ENCODE measurements around the gene LRRC23.

Gene LRRC23

GRCh38 chr12:6947615-6948014 is 43.0 kb downstream of the LRRC23 start:
- no peak overlapping the region for H2AFZ ChIP-seq (ENCODE audit: insufficient read depth, low read length, poor library complexity)
- H3K36me3 ChIP-seq (ENCODE audit: control insufficient read depth in 1 of 2, insufficient read depth in 2 of 2, low read length in 2 of 2): no peaks in the 10 kb centered on the region
- no peak overlapping the region for H2BK5ac ChIP-seq (ENCODE audit: low read depth, low read length, poor library complexity)
- no peak overlapping the region for H3K9ac ChIP-seq (ENCODE audit: low read length)
- H3K4ac ChIP-seq (ENCODE audit: low read depth, low read length): no peak overlapping the region
- peaks cover 15 to 19% of the 10 kb centered on the region in 2 experiments for H3K4me1 ChIP-seq (ENCODE audit: control insufficient read depth in 1 of 2, insufficient read depth in 2 of 2, low read length in 2 of 2)
- H3K23ac ChIP-seq (ENCODE audit: low read length): no peak overlapping the region
- no peaks in the 10 kb centered on the region for H3K9me3 ChIP-seq (ENCODE audit: insufficient read depth, low read depth, low read length)
- H2BK12ac ChIP-seq (ENCODE audit: low read length): no peak overlapping the region
- H2AK5ac ChIP-seq (ENCODE audit: low read length): no peak overlapping the region
- no peak overlapping the region for H2BK120ac ChIP-seq (ENCODE audit: insufficient read depth, low read length, poor library complexity)
- no peak overlapping the region for H3K18ac ChIP-seq (ENCODE audit: low read length)
- H3K79me1 ChIP-seq (ENCODE audit: low read length): peaks cover 15% of the 10 kb centered on the region
- H3K27me3 ChIP-seq (ENCODE audit: insufficient read depth, low read length): no peaks in the 10 kb centered on the region
- no peak overlapping the region for H3K14ac ChIP-seq (ENCODE audit: low read length)
- no peak overlapping the region for H3K4me3 ChIP-seq (ENCODE audit: low read depth, low read length)
- H4K8ac ChIP-seq (ENCODE audit: low read depth, low read length): no peak overlapping the region
- H3K4me2 ChIP-seq (ENCODE audit: low read length): no peak overlapping the region
- no peak overlapping the region for H3K27ac ChIP-seq (ENCODE audit: low read depth, low read length)
- DNase-seq: no peak
- peaks cover 2% of the 10 kb centered on the region for H3K79me2 ChIP-seq (ENCODE audit: control insufficient read depth, insufficient read depth, low read length, poor library complexity)
- no CpG with 5 or more reads among the region's 8 CpGs for WGBS (ENCODE audit: extremely low coverage, insufficient coverage, insufficient read length)
- H4K91ac ChIP-seq (ENCODE audit: low read depth, low read length): no peak overlapping the region
- H4K12ac ChIP-seq (ENCODE audit: low read depth, low read length): no peak overlapping the region

- H3K9me3 ChIP-seq (ENCODE audit: insufficient read depth, low read depth, low read length): no peaks in the 10 kb centered on the region
- no peak overlapping the region for H2AK5ac ChIP-seq (ENCODE audit: low read length)
- no peak overlapping the region for H3K27ac ChIP-seq (ENCODE audit: low read depth, low read length)
- H4K8ac ChIP-seq (ENCODE audit: low read depth, low read length): no peak overlapping the region
- H3K79me2 ChIP-seq (ENCODE audit: control insufficient read depth, insufficient read depth, low read length, poor library complexity): peaks cover 2% of the 10 kb centered on the region
- no peak overlapping the region for H2AFZ ChIP-seq (ENCODE audit: insufficient read depth, low read length, poor library complexity)
- no peak overlapping the region for H2BK120ac ChIP-seq (ENCODE audit: insufficient read depth, low read length, poor library complexity)
- no peak overlapping the region for H2BK5ac ChIP-seq (ENCODE audit: low read depth, low read length, poor library complexity)
- no peaks in the 10 kb centered on the region for H3K36me3 ChIP-seq (ENCODE audit: control insufficient read depth in 1 of 2, insufficient read depth in 2 of 2, low read length in 2 of 2)
- H3K4me2 ChIP-seq (ENCODE audit: low read length): no peak overlapping the region
- H3K4me1 ChIP-seq (ENCODE audit: control insufficient read depth in 1 of 2, insufficient read depth in 2 of 2, low read length in 2 of 2): peaks cover 15 to 19% of the 10 kb centered on the region in 2 experiments
- H3K79me1 ChIP-seq (ENCODE audit: low read length): peaks cover 14% of the 10 kb centered on the region
- no peak overlapping the region for H3K18ac ChIP-seq (ENCODE audit: low read length)
- H4K12ac ChIP-seq (ENCODE audit: low read depth, low read length): no peak overlapping the region
- no peak overlapping the region for H3K4ac ChIP-seq (ENCODE audit: low read depth, low read length)
- H3K14ac ChIP-seq (ENCODE audit: low read length): no peak overlapping the region
- no peak overlapping the region for H2BK12ac ChIP-seq (ENCODE audit: low read length)
- H3K23ac ChIP-seq (ENCODE audit: low read length): no peak overlapping the region
- H4K91ac ChIP-seq (ENCODE audit: low read depth, low read length): no peak overlapping the region
- no CpG with 5 or more reads among the region's 15 CpGs for WGBS (ENCODE audit: extremely low coverage, insufficient coverage, insufficient read length)
- no peaks in the 10 kb centered on the region for H3K27me3 ChIP-seq (ENCODE audit: insufficient read depth, low read length)
- no peak for DNase-seq
- H3K9ac ChIP-seq (ENCODE audit: low read length): no peak overlapping the region
- H3K4me3 ChIP-seq (ENCODE audit: low read depth, low read length): no peak overlapping the region
These were observed 44.4 kb downstream of the LRRC23 start for GRCh38 chr12:6948873-6949594.

GRCh38 chr12:6950401-6950801 is 45.8 kb downstream of the LRRC23 start:
- Histone ChIP-seq H3K4me2 (ENCODE audit: low read length) (no peak overlapping the region), H3K27me3 (ENCODE audit: insufficient read depth, low read length) (no peaks in the 10 kb centered on the region), H2BK5ac (ENCODE audit: low read depth, low read length, poor library complexity) (no peak overlapping the region), H3K27ac (ENCODE audit: low read depth, low read length) (no peak overlapping the region), H3K9ac (ENCODE audit: low read length) (no peak overlapping the region), H3K18ac (ENCODE audit: low read length) (no peak overlapping the region), H3K9me3 (ENCODE audit: insufficient read depth, low read depth, low read length) (no peaks in the 10 kb centered on the region), H3K79me2 (ENCODE audit: control insufficient read depth, insufficient read depth, low read length, poor library complexity) (no peaks in the 10 kb centered on the region), H3K14ac (ENCODE audit: low read length) (no peak overlapping the region), H3K36me3 (ENCODE audit: control insufficient read depth in 1 of 2, insufficient read depth in 2 of 2, low read length in 2 of 2) (no peaks in the 10 kb centered on the region), H2AK5ac (ENCODE audit: low read length) (no peak overlapping the region), H3K4me1 (ENCODE audit: control insufficient read depth in 1 of 2, insufficient read depth in 2 of 2, low read length in 2 of 2) (peaks cover 13 to 17% of the 10 kb centered on the region in 2 experiments), H3K4me3 (ENCODE audit: low read depth, low read length) (no peak overlapping the region), H2AFZ (ENCODE audit: insufficient read depth, low read length, poor library complexity) (no peak overlapping the region), H3K23ac (ENCODE audit: low read length) (no peak overlapping the region), H4K12ac (ENCODE audit: low read depth, low read length) (no peak overlapping the region), H4K91ac (ENCODE audit: low read depth, low read length) (no peak overlapping the region), H2BK12ac (ENCODE audit: low read length) (no peak overlapping the region), H3K4ac (ENCODE audit: low read depth, low read length) (no peak overlapping the region), H2BK120ac (ENCODE audit: insufficient read depth, low read length, poor library complexity) (no peak overlapping the region), H3K79me1 (ENCODE audit: low read length) (peaks cover 10% of the 10 kb centered on the region), H4K8ac (ENCODE audit: low read depth, low read length) (no peak overlapping the region)
- WGBS (ENCODE audit: extremely low coverage, insufficient coverage, insufficient read length): no CpG with 5 or more reads among the region's 1 CpG
- peak in 1 of 2 donors; percentile 28 for DNase-seq

- no CpG with 5 or more reads among the region's 25 CpGs for WGBS (ENCODE audit: extremely low coverage, insufficient coverage, insufficient read length)
- Histone ChIP-seq H3K27me3 (ENCODE audit: insufficient read depth, low read length) (no peaks in the 10 kb centered on the region), H2BK5ac (ENCODE audit: low read depth, low read length, poor library complexity) (no peak within 1 kb of the TSS), H3K14ac (ENCODE audit: low read length) (no peak within 1 kb of the TSS), H2BK120ac (ENCODE audit: insufficient read depth, low read length, poor library complexity) (no peak within 1 kb of the TSS), H3K23ac (ENCODE audit: low read length) (no peak within 1 kb of the TSS), H3K4ac (ENCODE audit: low read depth, low read length) (no peak within 1 kb of the TSS), H2AK5ac (ENCODE audit: low read length) (peak within 1 kb of the TSS; percentile 2), H3K79me1 (ENCODE audit: low read length) (peaks cover 6% of the 10 kb centered on the region), H4K12ac (ENCODE audit: low read depth, low read length) (no peak within 1 kb of the TSS), H3K79me2 (ENCODE audit: control insufficient read depth, insufficient read depth, low read length, poor library complexity) (no peaks in the 10 kb centered on the region), H3K4me3 (ENCODE audit: low read depth, low read length) (no peak within 1 kb of the TSS), H2AFZ (ENCODE audit: insufficient read depth, low read length, poor library complexity) (no peak within 1 kb of the TSS), H3K4me2 (ENCODE audit: low read length) (no peak within 1 kb of the TSS), H3K18ac (ENCODE audit: low read length) (peak within 1 kb of the TSS; percentile 65), H3K4me1 (ENCODE audit: control insufficient read depth in 1 of 2, insufficient read depth in 2 of 2, low read length in 2 of 2) (peaks cover 8 to 11% of the 10 kb centered on the region in 2 experiments), H3K9me3 (ENCODE audit: insufficient read depth, low read depth, low read length) (no peaks in the 10 kb centered on the region), H3K9ac (ENCODE audit: low read length) (no peak within 1 kb of the TSS), H4K8ac (ENCODE audit: low read depth, low read length) (no peak within 1 kb of the TSS), H3K27ac (ENCODE audit: low read depth, low read length) (no peak within 1 kb of the TSS), H2BK12ac (ENCODE audit: low read length) (no peak within 1 kb of the TSS), H3K36me3 (ENCODE audit: control insufficient read depth in 1 of 2, insufficient read depth in 2 of 2, low read length in 2 of 2) (peaks cover 1 to 2% of the 10 kb centered on the region in 2 experiments), H4K91ac (ENCODE audit: low read depth, low read length) (peak within 1 kb of the TSS; percentile 51)
- DNase-seq: no peak
These were observed 46.4 kb downstream of the LRRC23 start, which contains the start of gene PTPN6 for GRCh38 chr12:6950811-6951540. PTPN6 (plus strand) TSS chr12:6951356; CDS start chr12:6951513, 157 bp downstream.

All from trophoblast cell (in vitro differentiated cells and primary cell).